NB4 (cell line): ENCODE results near the gene CORO1C.

Source experiments
- CTCF ChIP-seq: IDR thresholded peaks from one replicate; pipeline ENCODE4 v1.5.1; 2012; ENCODE audit warnings: low read depth, low read length
- MAX ChIP-seq: IDR thresholded peaks from 2 replicates; pipeline ENCODE4 v1.6.1; 2011; ENCODE audit warnings: low read depth, low read length

GRCh38 chr12:108622921-108623514, 108.3 kb downstream of the CORO1C start:
- no peak for TF ChIP-seq MAX
- no peak for TF ChIP-seq CTCF
